IMR-90 (cell line): Measurements from ENCODE around the gene MAN2A1.

Experiments used
- CEBPB ChIP-seq: IDR thresholded peaks from 2 replicates; pipeline ENCODE4 v1.6.1; 2012; ENCODE audit warnings: low read depth, low read length, improper control_type of control experiment
- CHD1 ChIP-seq: IDR thresholded peaks from 2 replicates; pipeline ENCODE4 v1.6.1; 2012; ENCODE audit warnings: low read depth, low read length, improper control_type of control experiment
- CTCF ChIP-seq: conservative IDR thresholded peaks from 2 replicates; pipeline ENCODE4 v1.5.1; 2012; ENCODE audit warnings: mild to moderate bottlenecking, low read depth, low read length, improper control_type of control experiment
- FOS ChIP-seq: fragments of 150-350 bp; IDR thresholded peaks from 2 replicates; pipeline ENCODE4 v1.6.1; 2016; ENCODE audit warnings: low read depth, low read length
- MAFK ChIP-seq: IDR thresholded peaks from 2 replicates; pipeline ENCODE4 v1.6.1; 2012; ENCODE audit warnings: low read depth, low read length, improper control_type of control experiment
- MXI1 ChIP-seq: IDR thresholded peaks from 2 replicates; pipeline ENCODE4 v1.6.1; 2012; ENCODE audit warnings: low read depth, mild to moderate bottlenecking, low read length, moderate library complexity, borderline replicate concordance
- POLR2A ChIP-seq: IDR thresholded peaks from 2 replicates; pipeline ENCODE4 v1.6.1; 2012; ENCODE audit warnings: mild to moderate bottlenecking, low read depth, low read length
- RAD21 ChIP-seq: IDR thresholded peaks from 2 replicates; pipeline ENCODE4 v1.6.1; 2012; ENCODE audit warnings: low read length, improper control_type of control experiment
- RFX5 ChIP-seq: IDR thresholded peaks from 2 replicates; pipeline ENCODE4 v1.8.0; 2012; ENCODE audit warnings: low read depth, mild to moderate bottlenecking, low read length, moderate library complexity
- SMC3 ChIP-seq: fragments of 150-350 bp; IDR thresholded peaks from 2 replicates; pipeline ENCODE4 v1.6.1; 2016; ENCODE audit warnings: low read depth, mild to moderate bottlenecking, antibody characterized with exemption, low read length, moderate library complexity
- USF2 ChIP-seq: fragments of 150-350 bp; IDR thresholded peaks from 2 replicates; pipeline ENCODE4 v1.6.1; 2017; ENCODE audit warnings: mild to moderate bottlenecking, antibody characterized with exemption, low read length, low read depth

- TF ChIP-seq POLR2A (no peak), CTCF (no peak), CEBPB (peak; percentile 69), RAD21 (no peak), CHD1 (no peak), RFX5 (no peak), MXI1 (no peak), USF2 (no peak), SMC3 (no peak), FOS (peak; percentile 67), MAFK (peak; percentile 57)
Observed at GRCh38 chr5:109743770-109744212, 54.1 kb downstream of the MAN2A1 start.
